ENCODE results near the gene EHD1. TPM values are rescaled to one million over a fixed set of nuclear protein-coding genes. Genes with fewer than 3 reads are reported as not detected.

The EHD1 gene
- total and polyA plus RNA-seq, 2 of the 8 experiments (the other 6 are each of a cell fraction or from before 2014, with no cell fraction given): 31.5 to 42.9 TPM

- Histone ChIP-seq H4K20me1 (replicated peaks in 1 of 2; ENCODE audit: control insufficient read depth in 1 of 2, insufficient read depth in 2 of 2, low read length in 2 of 2) (peaks cover 0 to 4% of the 10 kb centered on the region in 2 experiments), H3K79me1 (ENCODE audit: low read depth, low read length) (peaks cover 5% of the 10 kb centered on the region), H3K4me1 (replicated peaks in 1 of 4; ENCODE audit: control insufficient read depth in 3 of 4, insufficient read depth in 4 of 4, low read length in 3 of 4) (peaks cover 0 to 11% (median 4%) of the 10 kb centered on the region in 4 experiments; a peak in 5 of 7 replicates), H3K9me3 (ENCODE audit: insufficient read depth in 2 of 2, low read depth in 1 of 2, low read length in 1 of 2) (no peaks in the 10 kb centered on the region), H3K18ac (ENCODE audit: extremely low read depth, low read length) (no peak overlapping the region), H3K14ac (ENCODE audit: insufficient read length) (no peak overlapping the region), H4K91ac (replicated peaks; ENCODE audit: insufficient read length, low read length) (no peak overlapping the region), H2AFZ (ENCODE audit: low read length) (no peak overlapping the region), H3K23ac (ENCODE audit: insufficient read length) (no peak overlapping the region), H3K4me2 (ENCODE audit: insufficient read depth in 1 of 2, low read depth in 2 of 2, low read length in 2 of 2) (no peak overlapping the region), H3K27ac (ENCODE audit: low read depth, low read length) (no peak overlapping the region), H3K56ac (replicated peaks; ENCODE audit: insufficient read length, low read depth, low read length) (no peak overlapping the region), H2BK120ac (replicated peaks; ENCODE audit: low read depth, low read length) (no peak overlapping the region), H2AK5ac (ENCODE audit: low read depth, low read length) (no peak overlapping the region), H3K27me3 (replicated peaks in 1 of 4; ENCODE audit: control insufficient read depth in 3 of 4, extremely low read depth in 1 of 4, insufficient read depth in 3 of 4, low read length in 3 of 4) (no peaks in the 10 kb centered on the region), H3K23me2 (ENCODE audit: low read depth, low read length) (no peaks in the 10 kb centered on the region), H3K4me3 (ENCODE audit: extremely low read depth in 1 of 4, insufficient read depth in 2 of 4, low read depth in 3 of 4, low read length in 4 of 4) (no peak overlapping the region), H2BK12ac (ENCODE audit: low read depth, low read length) (no peak overlapping the region; the same call in 1 of the 2 replicates), H3K4ac (replicated peaks; ENCODE audit: insufficient read length, low read depth, low read length) (no peak overlapping the region), H3K9ac (replicated peaks in 1 of 4; ENCODE audit: extremely low read depth in 1 of 4, low read depth in 3 of 4, low read length in 3 of 4) (no peak overlapping the region), H2BK5ac (ENCODE audit: low read depth, low read length) (no peak overlapping the region), H3K36me3 (ENCODE audit: control insufficient read depth in 2 of 4, insufficient read depth in 4 of 4, low read length in 3 of 4) (no peaks in the 10 kb centered on the region; a peak in 1 of 8 replicates), H2BK20ac (ENCODE audit: low read length) (no peak overlapping the region), H4K5ac (ENCODE audit: insufficient read length, low read depth, low read length) (no peak overlapping the region), H4K8ac (ENCODE audit: extremely low read depth, insufficient read depth, low read length) (no peak overlapping the region), H3K79me2 (ENCODE audit: control insufficient read depth in 1 of 2, insufficient read depth in 2 of 2, low read length in 2 of 2) (0 out of 4 replicates have a peak, but pooled peaks cover 0 to 5% of the 10 kb centered on the region in 2 experiments), H2BK15ac (ENCODE audit: low read length) (no peak overlapping the region)
- 92% methylated on average over 21 of the region's 21 CpGs; no CpG with 5 or more reads in 1 of the 2 experiments for WGBS, 2 experiments (ENCODE audit: extremely low coverage in 1 of 2, insufficient coverage in 1 of 2, insufficient read length in 1 of 2, insufficient replicate concordance in 2 of 2, low coverage in 1 of 2, low lambda C conversion rate in 2 of 2, missing lambda C conversion rate in 1 of 2)
- DNase-seq (ENCODE audit: low read depth in 1 of 2, low spot score in 2 of 2) (no peak), FAIRE-seq (no peak)
- POLR2A ChIA-PET (ENCODE audit: partially characterized antibody): interaction anchor here (1.4 to 25.7 kb wide), 3 partner anchors 9 to 209 kb away, joined by 3 to 408 read pairs (median 3); partner anchors contain the start of gene EHD1
- CTCF ChIA-PET (ENCODE audit: partially characterized antibody): interaction anchor here (0.8 to 32.3 kb wide), 12 partner anchors 9 to 266 kb away, joined by 3 to 1058 read pairs (median 4); partner anchors contain the start of genes ARL2, BATF2 and EHD1
- no peak for TF ChIP-seq RFX5 (IDR thresholded peaks at IDR 0.05; ENCODE audit: borderline replicate concordance, low read depth, low read length)
- no peak for TF ChIP-seq USF2 (IDR thresholded peaks at IDR 0.05; ENCODE audit: low read length)
- TF ChIP-seq FOSL1 (IDR thresholded peaks at IDR 0.05; ENCODE audit: insufficient read depth, low read depth, low read length): no peak
- no peak for TF ChIP-seq CHD1 (IDR thresholded peaks at IDR 0.05; ENCODE audit: low read depth, low read length)
- no peak; the same call in 1 of the 2 replicates for TF ChIP-seq MAFK (IDR thresholded peaks at IDR 0.05; ENCODE audit: low read depth, low read length)
- TF ChIP-seq ZNF274 (IDR thresholded peaks at IDR 0.05; ENCODE audit: borderline replicate concordance, extremely low read depth, low read length): no peak
- TF ChIP-seq KDM4A (IDR thresholded peaks at IDR 0.05; ENCODE audit: low read depth, low read length, severe bottlenecking): no peak
- TF ChIP-seq SIN3A (conservative IDR thresholded peaks at IDR 0.05 in 1 of 2, IDR thresholded peaks at IDR 0.05 in 1 of 2; ENCODE audit: low read depth in 1 of 2, low read length in 2 of 2): no peak
- TF ChIP-seq RXRA (IDR thresholded peaks at IDR 0.05; ENCODE audit: insufficient read depth, low read depth, low read length): no peak
- no peak for TF ChIP-seq RBBP5 (IDR thresholded peaks at IDR 0.05; ENCODE audit: borderline replicate concordance, low read depth, low read length)
- no peak for TF ChIP-seq CBX5 (IDR thresholded peaks at IDR 0.05; ENCODE audit: low read depth, low read length)
These were observed 9.4 kb downstream of the EHD1 start for GRCh38 chr11:64868904-64869570.
